Measurements from ENCODE around the gene SECISBP2L. TPM values are rescaled to one million over a fixed set of nuclear protein-coding genes. Genes with fewer than 3 reads are reported as not detected.
A peak's percentile ranks its signal among the peaks of the same experiment; 100 is the strongest.

Gene SECISBP2L
- total and polyA plus RNA-seq, 4 donors: 62.1 to 169 (median 85.7) TPM

DNA sequence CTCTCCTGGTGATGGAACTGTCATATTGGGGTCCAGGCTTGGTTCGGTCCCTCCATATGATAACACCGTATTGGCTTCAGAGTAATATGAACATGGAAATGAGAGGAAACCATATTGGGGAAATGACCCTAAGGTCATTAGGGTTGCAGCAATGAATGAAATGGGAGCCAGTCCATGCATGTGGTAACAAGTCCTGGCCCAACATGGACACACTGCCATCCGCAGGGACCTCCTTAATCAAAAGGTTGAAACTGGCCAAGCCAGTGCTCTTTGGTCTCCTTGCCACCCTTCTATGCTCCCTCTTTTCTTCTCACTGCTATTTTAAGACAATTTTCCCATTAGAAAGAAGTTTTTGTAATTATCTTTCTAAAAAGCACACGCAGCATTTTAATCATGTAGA is 90.9 kb downstream of the SECISBP2L start:
- no peak for DNase-seq (ENCODE audit: low read depth in 4 of 6, low spot score in 6 of 6)
- no peaks in the 10 kb centered on the region for H3K27me3 ChIP-seq (ENCODE audit: control insufficient read depth, insufficient read depth, low read length)
- H3K27ac ChIP-seq (ENCODE audit: low read depth, low read length): no peak overlapping the region
- no peak overlapping the region for H3K4me3 ChIP-seq (ENCODE audit: low read depth, low read length)
- no peaks in the 10 kb centered on the region for H3K9me3 ChIP-seq (ENCODE audit: control insufficient read depth, insufficient read depth, low read length)
- H3K4me1 ChIP-seq (ENCODE audit: control insufficient read depth, insufficient read depth, low read length): peaks cover 5% of the 10 kb centered on the region
- H3K36me3 ChIP-seq (ENCODE audit: control insufficient read depth, insufficient read depth, low read length): no peaks in the 10 kb centered on the region
- 100% methylated on average over 2 of the region's 4 CpGs for WGBS (ENCODE audit: insufficient coverage)

GRCh38 chr15:48954538-48954937 is 91.7 kb downstream of the SECISBP2L start:
- H3K4me3 ChIP-seq (ENCODE audit: low read depth, low read length): no peak overlapping the region
- WGBS (ENCODE audit: insufficient coverage): 53% methylated on average over 4 of the region's 5 CpGs

DNA sequence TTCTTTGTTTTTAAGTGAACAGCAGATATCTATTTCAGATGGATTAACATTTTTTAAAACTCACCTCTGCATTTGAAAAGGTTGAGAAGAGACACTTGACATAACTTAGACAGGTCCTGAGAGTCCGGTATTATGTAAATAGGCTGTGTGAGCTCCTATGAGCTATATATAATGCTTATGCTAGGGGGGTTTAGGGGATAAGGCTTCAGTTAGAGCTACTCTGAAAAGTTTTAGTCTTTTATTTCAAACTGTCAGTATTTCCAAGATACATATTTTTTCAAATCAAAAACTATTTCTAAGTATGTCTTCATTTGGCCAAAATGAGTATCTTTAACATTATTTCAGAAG is 99.4 kb downstream of the SECISBP2L start:
- no peak for DNase-seq (ENCODE audit: low read depth in 4 of 6, low spot score in 6 of 6)
- Histone ChIP-seq H3K9me3 (ENCODE audit: control insufficient read depth, insufficient read depth, low read length) (no peaks in the 10 kb centered on the region), H3K27me3 (ENCODE audit: control insufficient read depth, insufficient read depth, low read length) (no peaks in the 10 kb centered on the region), H3K4me1 (ENCODE audit: control insufficient read depth, insufficient read depth, low read length) (peaks cover 2% of the 10 kb centered on the region), H3K36me3 (ENCODE audit: control insufficient read depth, insufficient read depth, low read length) (no peaks in the 10 kb centered on the region), H3K27ac (ENCODE audit: low read depth, low read length) (no peak overlapping the region), H3K4me3 (ENCODE audit: low read depth, low read length) (no peak overlapping the region)
- WGBS (ENCODE audit: insufficient coverage): no CpG with 5 or more reads among the region's 1 CpG

More at GRCh38 chr15:48954538-48954937, 91.7 kb downstream of the SECISBP2L start:
- H3K4me1 ChIP-seq (ENCODE audit: control insufficient read depth, insufficient read depth, low read length): peaks cover 5% of the 10 kb centered on the region
- no peaks in the 10 kb centered on the region for H3K9me3 ChIP-seq (ENCODE audit: control insufficient read depth, insufficient read depth, low read length)
- H3K27me3 ChIP-seq (ENCODE audit: control insufficient read depth, insufficient read depth, low read length): no peaks in the 10 kb centered on the region
- no peaks in the 10 kb centered on the region for H3K36me3 ChIP-seq (ENCODE audit: control insufficient read depth, insufficient read depth, low read length)
- H3K27ac ChIP-seq (ENCODE audit: low read depth, low read length): no peak overlapping the region
- DNase-seq (ENCODE audit: low read depth in 4 of 6, low spot score in 6 of 6): peak in 1 of 6 donors; percentile 33

- Histone ChIP-seq H3K4me3 (ENCODE audit: low read depth, low read length) (no peak overlapping the region), H3K9me3 (ENCODE audit: control insufficient read depth, insufficient read depth, low read length) (no peaks in the 10 kb centered on the region), H3K27ac (ENCODE audit: low read depth, low read length) (no peak overlapping the region), H3K27me3 (ENCODE audit: control insufficient read depth, insufficient read depth, low read length) (no peaks in the 10 kb centered on the region), H3K36me3 (ENCODE audit: control insufficient read depth, insufficient read depth, low read length) (no peaks in the 10 kb centered on the region), H3K4me1 (ENCODE audit: control insufficient read depth, insufficient read depth, low read length) (peaks cover 2% of the 10 kb centered on the region)
- WGBS (ENCODE audit: insufficient coverage): 81% methylated on average over 2 of the region's 5 CpGs
- no peak for DNase-seq (ENCODE audit: low read depth in 4 of 6, low spot score in 6 of 6)
Observed at GRCh38 chr15:48946074-48946839, 100.0 kb downstream of the SECISBP2L start.

DNA sequence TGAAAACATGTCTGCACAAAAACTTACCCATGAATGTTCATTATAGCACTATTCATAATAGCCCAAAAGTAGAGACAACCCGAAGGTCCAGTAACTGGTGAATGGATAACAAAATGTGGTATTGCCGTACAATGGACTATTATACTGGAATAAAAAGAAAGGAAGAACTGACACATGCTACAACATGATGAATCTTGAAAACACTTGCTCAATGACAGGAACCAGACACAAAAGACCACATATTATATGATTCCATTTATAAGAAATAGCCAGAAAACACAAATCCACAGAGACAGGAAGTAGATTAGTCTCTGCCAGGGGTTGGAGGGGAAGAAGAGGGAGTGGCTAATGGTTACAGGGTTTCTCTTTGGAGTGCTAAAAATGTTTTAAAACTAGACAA is 100.9 kb downstream of the SECISBP2L start:
- Histone ChIP-seq H3K4me3 (ENCODE audit: low read depth, low read length) (no peak overlapping the region), H3K9me3 (ENCODE audit: control insufficient read depth, insufficient read depth, low read length) (no peaks in the 10 kb centered on the region)

DNA sequence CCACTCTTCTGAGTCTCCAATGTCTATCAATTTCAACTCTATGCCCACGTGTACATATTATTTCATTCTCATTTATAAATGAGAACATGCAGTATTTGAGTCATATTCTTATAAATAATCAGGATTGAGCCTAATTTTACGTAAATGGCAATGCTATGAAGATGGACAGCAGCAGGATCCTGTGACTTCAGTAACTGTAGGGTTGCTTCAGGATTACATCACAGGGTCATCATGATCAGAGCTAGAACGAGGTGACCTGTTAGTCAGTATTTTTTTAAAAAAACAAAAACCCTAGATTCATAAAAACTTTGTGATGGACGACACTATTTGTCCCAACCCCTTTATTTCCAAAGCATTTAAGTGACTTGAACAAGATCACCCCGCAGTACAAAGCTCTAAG is 104.3 kb downstream of the SECISBP2L start:
- H3K4me1 ChIP-seq (ENCODE audit: control insufficient read depth, insufficient read depth, low read length): peaks cover 2% of the 10 kb centered on the region
- no peak for DNase-seq (ENCODE audit: low read depth in 4 of 6, low spot score in 6 of 6)
- no peak overlapping the region for H3K4me3 ChIP-seq (ENCODE audit: low read depth, low read length)
- no peak overlapping the region for H3K27ac ChIP-seq (ENCODE audit: low read depth, low read length)
- H3K27me3 ChIP-seq (ENCODE audit: control insufficient read depth, insufficient read depth, low read length): no peaks in the 10 kb centered on the region
- no peaks in the 10 kb centered on the region for H3K9me3 ChIP-seq (ENCODE audit: control insufficient read depth, insufficient read depth, low read length)
- H3K36me3 ChIP-seq (ENCODE audit: control insufficient read depth, insufficient read depth, low read length): no peaks in the 10 kb centered on the region
- 93% methylated on average over 2 of the region's 5 CpGs for WGBS (ENCODE audit: insufficient coverage)

More for the DNA sequence above, 100.9 kb downstream of the SECISBP2L start:
- Histone ChIP-seq H3K27me3 (ENCODE audit: control insufficient read depth, insufficient read depth, low read length) (no peaks in the 10 kb centered on the region), H3K36me3 (ENCODE audit: control insufficient read depth, insufficient read depth, low read length) (no peaks in the 10 kb centered on the region), H3K27ac (ENCODE audit: low read depth, low read length) (no peak overlapping the region), H3K4me1 (ENCODE audit: control insufficient read depth, insufficient read depth, low read length) (peaks cover 2% of the 10 kb centered on the region)
- DNase-seq (ENCODE audit: low read depth in 4 of 6, low spot score in 6 of 6): no peak
- WGBS (ENCODE audit: insufficient coverage): no CpG with 5 or more reads among the region's 2 CpGs

DNA sequence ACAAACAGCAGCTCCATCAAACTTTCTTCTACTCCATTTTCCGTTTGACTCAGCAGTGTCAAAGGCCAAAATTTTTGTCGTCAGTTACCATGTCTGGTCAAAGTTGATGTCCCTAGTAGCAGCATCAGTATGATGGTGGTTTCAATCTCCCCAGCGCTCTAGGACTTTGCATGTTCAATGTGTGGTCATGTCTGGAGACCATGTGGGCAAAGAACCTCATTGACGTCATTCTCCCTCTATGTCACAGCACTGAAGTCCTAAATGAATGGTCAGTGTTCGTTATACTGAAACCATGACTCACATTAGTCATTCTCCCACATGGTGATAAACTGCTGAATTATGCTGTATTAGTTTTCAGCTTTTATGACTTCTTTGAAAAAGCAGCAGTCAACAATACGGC is 105.7 kb downstream of the SECISBP2L start:
- no peak for DNase-seq (ENCODE audit: low read depth in 4 of 6, low spot score in 6 of 6)
- Histone ChIP-seq H3K4me1 (ENCODE audit: control insufficient read depth, insufficient read depth, low read length) (no peaks in the 10 kb centered on the region), H3K27ac (ENCODE audit: low read depth, low read length) (no peak overlapping the region), H3K9me3 (ENCODE audit: control insufficient read depth, insufficient read depth, low read length) (no peaks in the 10 kb centered on the region), H3K36me3 (ENCODE audit: control insufficient read depth, insufficient read depth, low read length) (no peaks in the 10 kb centered on the region), H3K4me3 (ENCODE audit: low read depth, low read length) (no peak overlapping the region), H3K27me3 (ENCODE audit: control insufficient read depth, insufficient read depth, low read length) (no peaks in the 10 kb centered on the region)
- 50% methylated on average over 1 of the region's 6 CpGs for WGBS (ENCODE audit: insufficient coverage)

DNA sequence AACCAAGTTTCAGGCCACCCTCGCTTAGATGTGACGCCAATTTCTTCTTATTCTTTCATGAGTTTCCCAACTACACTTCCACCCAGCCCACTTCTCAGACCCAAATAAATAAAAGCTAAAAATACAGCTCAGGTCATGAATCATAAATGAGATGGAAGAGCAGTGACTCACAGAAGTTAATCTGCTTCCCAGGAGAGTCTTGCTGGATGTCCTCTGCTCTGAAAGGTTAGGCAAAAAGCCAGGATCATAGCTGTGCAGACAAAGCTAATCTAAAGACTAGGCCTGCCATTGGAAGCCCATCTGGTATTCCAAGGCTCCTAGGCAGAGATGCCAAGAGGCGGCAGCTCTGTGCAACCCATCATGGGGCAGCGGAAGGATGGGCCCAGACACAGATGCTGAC is 106.6 kb downstream of the SECISBP2L start:
- H3K4me1 ChIP-seq (ENCODE audit: control insufficient read depth, insufficient read depth, low read length): no peaks in the 10 kb centered on the region
- DNase-seq (ENCODE audit: low read depth in 4 of 6, low spot score in 6 of 6): no peak
- H3K36me3 ChIP-seq (ENCODE audit: control insufficient read depth, insufficient read depth, low read length): no peaks in the 10 kb centered on the region
- no peak overlapping the region for H3K4me3 ChIP-seq (ENCODE audit: low read depth, low read length)
- H3K27ac ChIP-seq (ENCODE audit: low read depth, low read length): no peak overlapping the region
- H3K27me3 ChIP-seq (ENCODE audit: control insufficient read depth, insufficient read depth, low read length): no peaks in the 10 kb centered on the region
- H3K9me3 ChIP-seq (ENCODE audit: control insufficient read depth, insufficient read depth, low read length): no peaks in the 10 kb centered on the region
- WGBS (ENCODE audit: insufficient coverage): 100% methylated on average over 2 of the region's 4 CpGs

All from spinal cord (tissue), 10 donors.